ENCODE results near the gene C2CD4D.
"Not testable (repeated sequence)": the region's sequence is repeated elsewhere in the genome, so short reads cannot be mapped to it uniquely, and the experiment has no call there.

DNA sequence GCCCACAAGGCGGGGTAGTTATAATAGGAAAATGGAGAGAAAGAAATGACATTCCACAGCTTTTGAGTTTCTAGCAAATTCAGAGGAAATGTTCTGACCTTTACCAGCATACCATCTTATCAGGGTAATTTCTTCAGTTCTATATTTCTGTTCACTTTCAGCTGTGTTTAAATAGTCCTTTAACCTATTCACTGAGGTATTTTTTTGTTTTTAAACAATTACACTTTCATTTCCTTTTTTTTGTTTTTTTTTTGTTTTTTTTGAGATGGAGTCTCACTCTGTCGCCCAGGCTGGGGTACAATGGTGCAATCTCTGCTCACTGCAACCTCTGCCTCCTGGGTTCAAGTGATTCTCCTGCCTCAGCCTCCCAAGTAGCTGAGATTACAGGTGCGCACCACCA lies 44.8 kb upstream of the C2CD4D start:
- TF ChIP-seq, protein P1, sequence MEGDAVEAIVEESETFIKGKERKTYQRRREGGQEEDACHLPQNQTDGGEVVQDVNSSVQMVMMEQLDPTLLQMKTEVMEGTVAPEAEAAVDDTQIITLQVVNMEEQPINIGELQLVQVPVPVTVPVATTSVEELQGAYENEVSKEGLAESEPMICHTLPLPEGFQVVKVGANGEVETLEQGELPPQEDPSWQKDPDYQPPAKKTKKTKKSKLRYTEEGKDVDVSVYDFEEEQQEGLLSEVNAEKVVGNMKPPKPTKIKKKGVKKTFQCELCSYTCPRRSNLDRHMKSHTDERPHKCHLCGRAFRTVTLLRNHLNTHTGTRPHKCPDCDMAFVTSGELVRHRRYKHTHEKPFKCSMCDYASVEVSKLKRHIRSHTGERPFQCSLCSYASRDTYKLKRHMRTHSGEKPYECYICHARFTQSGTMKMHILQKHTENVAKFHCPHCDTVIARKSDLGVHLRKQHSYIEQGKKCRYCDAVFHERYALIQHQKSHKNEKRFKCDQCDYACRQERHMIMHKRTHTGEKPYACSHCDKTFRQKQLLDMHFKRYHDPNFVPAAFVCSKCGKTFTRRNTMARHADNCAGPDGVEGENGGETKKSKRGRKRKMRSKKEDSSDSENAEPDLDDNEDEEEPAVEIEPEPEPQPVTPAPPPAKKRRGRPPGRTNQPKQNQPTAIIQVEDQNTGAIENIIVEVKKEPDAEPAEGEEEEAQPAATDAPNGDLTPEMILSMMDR (conservative IDR thresholded peaks at IDR 0.05; ENCODE audit: low read depth, low read length) = not testable (repeated sequence)
- not testable (repeated sequence) for TF ChIP-seq EZH2 (IDR thresholded peaks at IDR 0.05; ENCODE audit: low read length, unreplicated experiment)
